ENCODE data around the gene PIK3R1. TPM values are rescaled to one million over a fixed set of nuclear protein-coding genes. Genes with fewer than 3 reads are reported as not detected.
"Not testable (repeated sequence)": the region's sequence is repeated elsewhere in the genome, so short reads cannot be mapped to it uniquely, and the experiment has no call there.

PIK3R1 gene
- total RNA-seq, 1 donor from 2014 or later = 137 TPM

- H3K4me3 ChIP-seq = no peak overlapping the region
- peak; percentile 53 for ATAC-seq
- H3K36me3 ChIP-seq = no peaks in the 10 kb centered on the region
- no peak for DNase-seq
- TF ChIP-seq CTCF (IDR thresholded peaks at IDR 0.05) = no peak
- no peak overlapping the region for H3K27ac ChIP-seq
- H3K9me3 ChIP-seq = no peaks in the 10 kb centered on the region
- H3K4me1 ChIP-seq = no peaks in the 10 kb centered on the region
- no peaks in the 10 kb centered on the region for H3K27me3 ChIP-seq
- intact Hi-C loops (cut with DNase I) = no loop called here
These were observed 22.0 kb upstream of the PIK3R1 start for GRCh38 chr5:68193481-68194036.

GRCh38 chr5:68194386-68194785 lies 21.2 kb upstream of the PIK3R1 start:
- TF ChIP-seq CTCF (IDR thresholded peaks at IDR 0.05) = no peak
- Histone ChIP-seq H3K4me1 (no peaks in the 10 kb centered on the region), H3K27me3 (no peaks in the 10 kb centered on the region), H3K36me3 (no peaks in the 10 kb centered on the region), H3K27ac (no peak overlapping the region), H3K4me3 (no peak overlapping the region), H3K9me3 (no peaks in the 10 kb centered on the region)
- DNase-seq = no peak
- ATAC-seq = no peak
- intact Hi-C loops (cut with DNase I) = no loop called here

- ATAC-seq = no peak
- Histone ChIP-seq H3K27me3 (no peaks in the 10 kb centered on the region), H3K36me3 (no peaks in the 10 kb centered on the region), H3K4me1 (no peaks in the 10 kb centered on the region), H3K27ac (no peak overlapping the region), H3K4me3 (no peak overlapping the region), H3K9me3 (no peaks in the 10 kb centered on the region)
- DNase-seq = no peak
- intact Hi-C loops (cut with DNase I) = no loop called here
- TF ChIP-seq CTCF (IDR thresholded peaks at IDR 0.05) = no peak
These were observed 20.4 kb upstream of the PIK3R1 start for GRCh38 chr5:68195137-68195536.

- intact Hi-C loops (cut with DNase I) = no loop called here
- Histone ChIP-seq H3K36me3 (no peaks in the 10 kb centered on the region), H3K4me3 (no peak overlapping the region), H3K4me1 (no peaks in the 10 kb centered on the region), H3K9me3 (no peaks in the 10 kb centered on the region), H3K27me3 (no peaks in the 10 kb centered on the region), H3K27ac (no peak overlapping the region)
- TF ChIP-seq CTCF (IDR thresholded peaks at IDR 0.05) = no peak
- DNase-seq (no peak), ATAC-seq (peak; percentile 95)
These were observed 18.7 kb upstream of the PIK3R1 start for GRCh38 chr5:68196876-68197275.

GRCh38 chr5:68200288-68200687 lies 15.3 kb upstream of the PIK3R1 start:
- Histone ChIP-seq H3K36me3 (no peaks in the 10 kb centered on the region), H3K4me1 (no peaks in the 10 kb centered on the region), H3K4me3 (no peak overlapping the region), H3K27ac (no peak overlapping the region), H3K9me3 (no peaks in the 10 kb centered on the region), H3K27me3 (no peaks in the 10 kb centered on the region)
- no peak for TF ChIP-seq CTCF (IDR thresholded peaks at IDR 0.05)
- ATAC-seq (no peak), DNase-seq (no peak)
- intact Hi-C loops (cut with DNase I) = no loop called here

- H3K9me3 ChIP-seq; H3K4me3 ChIP-seq; H3K36me3 ChIP-seq; ATAC-seq; DNase-seq; H3K4me1 ChIP-seq; H3K27ac ChIP-seq; intact Hi-C loops (cut with DNase I); H3K27me3 ChIP-seq: not testable (repeated sequence)
These were observed 4.9 kb upstream of the PIK3R1 start for GRCh38 chr5:68210654-68211053.

Measured in upper lobe of right lung (tissue), 1 donor.